OCI-LY7 (cell line): ENCODE data around the gene BHLHA9.

Experiments
- CTCF ChIP-seq: fragments of 200-600 bp; sonication (generic); conservative IDR thresholded peaks from 2 replicates; pipeline ENCODE4 v1.5.1; 2014; ENCODE audit warnings: mild to moderate bottlenecking, antibody characterized with exemption, low read length, moderate library complexity, mixed read lengths
- EZH2phosphoT487 ChIP-seq: fragments of 200-600 bp; sonication (generic); IDR thresholded peaks from 2 replicates; pipeline ENCODE4 v1.6.1; 2018; ENCODE audit warnings: low read depth, borderline replicate concordance, mild to moderate bottlenecking, mixed run types, antibody characterized with exemption, low read length, moderate library complexity, mixed read lengths

- TF ChIP-seq CTCF, result no peak
- TF ChIP-seq EZH2phosphoT487, result no peak
Measured at GRCh38 chr17:1304962-1305563, 34.8 kb downstream of the BHLHA9 start.
